Adrenal gland (tissue), 12 donors: ENCODE results near the gene CCNY. TPM values are rescaled to one million over a fixed set of nuclear protein-coding genes. Genes with fewer than 3 reads are reported as not detected.

Experiments
- DNase-seq, 7 donors: peaks; one replicate each; pipeline ENCODE4 v3.0.0-alpha.2; 2019 to 2020
- H3K27ac ChIP-seq, 5 donors: fragments of 200-600 bp; sonication (generic) in 4 of 5; 1 replicate in 3 of 5; 2 replicates in 2 of 5; pipeline versions ENCODE4 v1.5.1 to v1.8.0; 2016 to 2020; ENCODE audit warnings: mild to moderate bottlenecking in 1 of 5
- H3K27me3 ChIP-seq: fragments of 200-600 bp; 2 replicates; pipeline ENCODE4 v1.8.0; 2021
- H3K36me3 ChIP-seq, 2 donors: fragments of 200-600 bp; replicated peaks in 1 of 2; 1 replicate in 1 of 2; 2 replicates in 1 of 2; pipeline versions ENCODE4 v1.5.1 to v1.8.0; 2018 to 2022
- H3K4me1 ChIP-seq, 2 donors: fragments of 200-600 bp; replicated peaks in 1 of 2; 1 replicate in 1 of 2; 2 replicates in 1 of 2; pipeline versions ENCODE4 v1.5.1 to v1.8.0; 2018 to 2021
- H3K4me3 ChIP-seq, 4 donors: fragments of 200-600 bp; sonication (generic) in 3 of 4; one replicate each; pipeline ENCODE4 v1.5.1; 2016 to 2018
- H3K9me3 ChIP-seq, 3 donors: fragments of 200-600 bp; sonication (generic) in 1 of 3; replicated peaks in 1 of 3; 1 replicate in 2 of 3; 2 replicates in 1 of 3; pipeline versions ENCODE4 v1.5.1 to v1.8.0; 2016 to 2021
- CTCF ChIP-seq, 6 experiments: fragments of 450-650 bp in 4 of 6; fragments of 200-600 bp in 2 of 6; sonication (generic) in 1 of 6; IDR thresholded peaks; 1 replicate in 5 of 6; 2 replicates in 1 of 6; pipeline versions ENCODE4 v1.5.1 to v1.8.0; 2016 to 2021; ENCODE audit warnings: antibody characterized with exemption in 6 of 6, mild to moderate bottlenecking in 2 of 6, moderate library complexity in 1 of 6
- POLR2A ChIP-seq, 2 donors: fragments of 450-650 bp; IDR thresholded peaks; one replicate each; pipeline ENCODE4 v1.6.1; 2017; ENCODE audit warnings: antibody characterized with exemption in 2 of 2, mild to moderate bottlenecking in 2 of 2, moderate library complexity in 1 of 2
- WGBS, 4 donors: extraction: QIAGEN DNeasy Blood & Tissue Kit in 2 of 4; methylation state at CpG; one replicate each; pipeline versions ENCODE4 v1.1.5 to v1.1.7; 2013 to 2017; 5-methylcytosine and 5-hydroxymethylcytosine counted together
- intact Hi-C, 2 donors: fragments of 100-400 bp; cut with DNase I; formaldehyde crosslinking; loops; one replicate each; pipeline versions ENCODE4 v1.14.1 to v1.15.0; 2022 to 2023
- polyA plus RNA-seq, 3 donors: library from polyadenylated mRNA; stranded (reverse); fragments of 200-250 nt in 2 of 3; fragments of 350-450 nt in 1 of 3; fragmentation: Illumina TruSeq in 1 of 3; extraction: RNeasy Lipid Tissue Mini Kit (QIAGEN cat#74804) in 1 of 3; gene quantifications; one replicate each; pipeline ENCODE4 v1.2.3, GENCODE V29; 2013 to 2014
- total RNA-seq, 9 donors: library from RNA; depleted of rRNA in 4 of 9; stranded (reverse); fragments of >200 nt in 4 of 9; fragments of 120-200 nt in 1 of 9; fragmentation: NEBNext Ultra II Directional in 1 of 9; extraction: Animal tissue kit (Norgen Biotek cat#: 25700) in 1 of 9; gene quantifications; one replicate each; pipeline versions ENCODE4 v1.1.0 to v1.2.4, GENCODE V29; 2013 to 2023
- donor health status: healthy with polysubstance abuse.
- donor health status: Bipolar disorder and iron deficiency.
- donor health status: DM: yes; HTN: yes; CAD: no.
- donor health status: DM: no; HTN: no; CAD: no.
- donor health status: DM: no; HTN: no; CAD: no.
- donor health status: DM: yes; HTN: yes; CAD: no.

The CCNY gene
- total and polyA plus RNA-seq, 12 donors, result 18.3 to 87.0 (median 45.2) TPM

DNA sequence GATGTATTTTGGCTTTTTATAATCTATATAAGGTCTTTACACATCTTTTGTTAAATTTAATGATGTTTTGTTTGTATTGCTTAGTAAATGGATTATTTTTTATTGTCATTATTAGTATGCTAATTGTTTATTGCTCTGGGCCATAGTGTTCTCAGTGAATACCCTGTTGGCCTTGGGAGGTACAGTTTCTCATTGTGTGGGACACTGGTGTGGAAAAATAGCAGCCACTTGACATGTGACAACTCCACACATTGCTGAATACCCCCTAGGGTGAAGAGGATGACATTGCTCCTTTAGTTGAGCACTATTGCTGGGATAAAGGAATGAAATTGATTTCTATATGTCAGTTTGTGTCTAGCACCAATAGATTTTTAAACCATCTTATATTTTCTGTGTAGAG, 130.9 kb downstream of the CCNY start:
- Histone ChIP-seq H3K9me3 (no peaks in the 10 kb centered on the region), H3K36me3 (no peaks in the 10 kb centered on the region), H3K27me3 (no peaks in the 10 kb centered on the region), H3K27ac (no peak overlapping the region), H3K4me1 (peaks cover 3 to 40% of the 10 kb centered on the region in 2 donors), H3K4me3 (no peak overlapping the region)
- TF ChIP-seq POLR2A (IDR thresholded peaks at IDR 0.05) (no peak), CTCF (IDR thresholded peaks at IDR 0.05) (no peak)
- DNase-seq, result no peak
- intact Hi-C loops, result no loop called here

DNA sequence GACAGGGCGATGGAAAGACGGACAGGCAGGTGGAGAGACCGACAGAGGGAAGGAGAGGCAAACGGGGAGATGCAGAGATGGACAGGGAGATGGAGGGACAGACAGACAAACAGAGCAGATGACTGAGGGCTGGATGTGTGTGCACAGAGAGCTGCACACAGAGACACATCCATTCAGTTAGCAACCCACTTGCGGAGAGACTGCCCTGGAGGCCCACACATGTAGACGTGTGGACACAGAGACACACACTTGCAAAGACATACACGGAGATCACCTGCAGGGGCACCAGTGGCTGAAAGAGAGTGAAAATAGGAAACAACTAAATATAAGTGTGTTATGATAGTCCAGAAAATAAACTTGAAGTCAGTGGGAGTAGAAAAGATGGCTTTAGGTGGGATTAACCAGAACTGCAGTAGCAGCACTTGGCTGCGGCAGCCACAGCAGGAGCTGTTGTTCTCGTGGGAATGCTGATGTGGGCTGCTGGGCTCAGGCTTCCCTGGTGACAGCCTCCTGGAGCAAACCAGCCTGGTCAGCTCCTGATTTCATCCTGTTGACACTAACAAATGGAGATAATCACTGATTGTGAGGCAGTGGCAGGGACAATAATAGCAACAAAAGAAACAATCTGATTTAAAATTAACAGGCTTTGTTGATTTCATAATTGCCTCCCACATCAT, 134.1 kb downstream of the CCNY start:
- no peak for TF ChIP-seq POLR2A (IDR thresholded peaks at IDR 0.05)
- TF ChIP-seq CTCF (IDR thresholded peaks at IDR 0.05), result no peak
- no peak for DNase-seq
- Histone ChIP-seq H3K27ac (no peak overlapping the region), H3K9me3 (no peaks in the 10 kb centered on the region), H3K27me3 (no peaks in the 10 kb centered on the region), H3K4me1 (peaks cover 0 to 12% of the 10 kb centered on the region in 2 donors), H3K4me3 (no peak overlapping the region), H3K36me3 (no peaks in the 10 kb centered on the region)
- intact Hi-C loops, result no loop called here
- 85 to 86% (median 85%) methylated on average over 9 of the region's 9 CpGs for WGBS, 4 donors

DNA sequence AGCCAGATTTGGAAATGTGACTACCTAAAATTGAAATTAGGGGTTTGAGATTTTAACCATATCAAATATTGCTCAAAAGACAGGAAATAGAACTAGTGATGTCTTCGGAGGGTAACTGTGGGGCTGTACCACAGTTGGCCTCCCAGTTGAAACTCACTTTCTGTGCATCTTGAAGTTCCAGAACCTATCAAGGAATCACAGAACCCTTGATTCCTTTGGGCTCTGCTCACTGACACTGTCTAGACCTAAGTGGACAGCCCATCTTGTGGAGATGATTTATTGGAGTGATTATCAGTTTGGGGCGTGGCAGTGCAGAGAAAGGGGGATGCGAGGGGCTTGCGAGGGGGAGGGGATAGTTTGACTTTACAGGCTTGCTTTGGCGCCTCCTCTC, 134.6 kb downstream of the CCNY start:
- DNase-seq, result no peak
- Histone ChIP-seq H3K4me1 (peaks cover 0 to 12% of the 10 kb centered on the region in 2 donors), H3K9me3 (no peaks in the 10 kb centered on the region), H3K27me3 (no peaks in the 10 kb centered on the region), H3K27ac (no peak overlapping the region), H3K4me3 (no peak overlapping the region), H3K36me3 (no peaks in the 10 kb centered on the region)
- WGBS, 4 donors, result 85 to 88% (median 87%) methylated on average over 5 of the region's 5 CpGs
- no peak for TF ChIP-seq POLR2A (IDR thresholded peaks at IDR 0.05)
- no peak for TF ChIP-seq CTCF (IDR thresholded peaks at IDR 0.05)
- intact Hi-C loops, result no loop called here

DNA sequence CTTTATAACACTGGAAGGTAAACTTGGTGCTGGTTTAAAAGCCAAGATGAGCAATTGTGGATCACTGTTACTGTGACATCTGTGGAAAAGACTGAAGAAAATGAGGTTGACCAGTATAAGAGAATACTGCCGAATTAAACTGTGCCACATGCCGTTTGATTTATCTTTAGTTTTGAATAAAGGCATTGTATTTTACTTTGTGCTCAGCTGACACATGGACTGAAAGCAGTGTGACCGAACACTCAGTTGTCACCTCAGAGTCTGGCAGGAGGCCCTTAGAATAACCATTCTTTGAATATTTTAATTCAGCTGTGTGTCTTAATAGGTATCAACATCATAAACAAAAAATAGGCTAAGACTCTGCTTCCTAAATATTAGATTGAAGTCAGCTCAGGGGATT, 135.1 kb downstream of the CCNY start:
- intact Hi-C loops, result no loop called here
- no peaks in the 10 kb centered on the region for H3K36me3 ChIP-seq
- no peaks in the 10 kb centered on the region for H3K9me3 ChIP-seq
- DNase-seq, result no peak
- TF ChIP-seq POLR2A (IDR thresholded peaks at IDR 0.05), result no peak
- no peak for TF ChIP-seq CTCF (IDR thresholded peaks at IDR 0.05)
- H3K4me3 ChIP-seq, result no peak overlapping the region
- no peaks in the 10 kb centered on the region for H3K27me3 ChIP-seq
- peaks cover 0 to 9% of the 10 kb centered on the region in 2 donors for H3K4me1 ChIP-seq
- 67 to 77% (median 70%) methylated on average over 3 of the region's 3 CpGs for WGBS, 4 donors
- no peak overlapping the region for H3K27ac ChIP-seq
